Uterus (tissue), 4 donors: ENCODE data around the gene NUBP2. TPM values are rescaled to one million over a fixed set of nuclear protein-coding genes. Genes with fewer than 3 reads are reported as not detected.

Source experiments
- DNase-seq, 2 donors: peaks; one replicate each; pipeline ENCODE4 v3.0.0-alpha.2; 2019 to 2020
- H3K27ac ChIP-seq, 2 donors: fragments of 200-600 bp; sonication (generic); 1 replicate in 1 of 2; 2 replicates in 1 of 2; pipeline ENCODE4 v1.5.1; 2016 to 2018
- H3K27me3 ChIP-seq, 2 donors: fragments of 200-600 bp; sonication (generic); one replicate each; pipeline ENCODE4 v1.5.1; 2018 to 2019; ENCODE audit warnings: control low read depth in 1 of 2
- H3K36me3 ChIP-seq, 2 donors: fragments of 200-600 bp; sonication (generic); one replicate each; pipeline ENCODE4 v1.5.1; 2019; ENCODE audit warnings: control low read depth in 1 of 2
- H3K4me1 ChIP-seq, 2 donors: fragments of 200-600 bp; sonication (generic); one replicate each; pipeline ENCODE4 v1.5.1; 2018 to 2019; ENCODE audit warnings: control low read depth in 1 of 2
- H3K4me3 ChIP-seq, 2 donors: fragments of 200-600 bp; sonication (generic); 1 replicate in 1 of 2; 2 replicates in 1 of 2; pipeline ENCODE4 v1.5.1; 2018 to 2019; ENCODE audit warnings: mild to moderate bottlenecking in 1 of 2
- H3K9me3 ChIP-seq, 2 donors: fragments of 200-600 bp; sonication (generic); one replicate each; pipeline ENCODE4 v1.5.1; 2019; ENCODE audit warnings: control low read depth in 1 of 2
- CTCF ChIP-seq, 4 experiments: fragments of 200-600 bp in 2 of 4; fragments of 450-650 bp in 2 of 4; sonication (generic) in 2 of 4; IDR thresholded peaks; one replicate each; pipeline ENCODE4 v1.5.1; 2016 to 2019; ENCODE audit warnings: antibody characterized with exemption in 4 of 4, mild to moderate bottlenecking in 2 of 4, moderate library complexity in 1 of 4
- POLR2A ChIP-seq, 2 donors: fragments of 450-650 bp; IDR thresholded peaks; one replicate each; pipeline ENCODE4 v1.6.1; 2016; ENCODE audit warnings: antibody characterized with exemption in 2 of 2, mild to moderate bottlenecking in 1 of 2, moderate library complexity in 1 of 2
- intact Hi-C: fragments of 100-400 bp; cut with DNase I; formaldehyde crosslinking; loops from one replicate; pipeline ENCODE4 v1.15.1; 2023; ENCODE audit warnings: low total_unique reads
- total RNA-seq, 4 donors: library from RNA; depleted of rRNA in 3 of 4; stranded (reverse); fragments of >200 nt in 3 of 4; gene quantifications; one replicate each; pipeline versions ENCODE4 v1.1.0 to v1.2.4, GENCODE V29; 2014 to 2023
- donor health status: DM: yes; HTN: yes; CAD: no.

The NUBP2 gene
- total RNA-seq, 4 donors from 2014 or later = 40.5 to 54.6 (median 47.2) TPM

DNA sequence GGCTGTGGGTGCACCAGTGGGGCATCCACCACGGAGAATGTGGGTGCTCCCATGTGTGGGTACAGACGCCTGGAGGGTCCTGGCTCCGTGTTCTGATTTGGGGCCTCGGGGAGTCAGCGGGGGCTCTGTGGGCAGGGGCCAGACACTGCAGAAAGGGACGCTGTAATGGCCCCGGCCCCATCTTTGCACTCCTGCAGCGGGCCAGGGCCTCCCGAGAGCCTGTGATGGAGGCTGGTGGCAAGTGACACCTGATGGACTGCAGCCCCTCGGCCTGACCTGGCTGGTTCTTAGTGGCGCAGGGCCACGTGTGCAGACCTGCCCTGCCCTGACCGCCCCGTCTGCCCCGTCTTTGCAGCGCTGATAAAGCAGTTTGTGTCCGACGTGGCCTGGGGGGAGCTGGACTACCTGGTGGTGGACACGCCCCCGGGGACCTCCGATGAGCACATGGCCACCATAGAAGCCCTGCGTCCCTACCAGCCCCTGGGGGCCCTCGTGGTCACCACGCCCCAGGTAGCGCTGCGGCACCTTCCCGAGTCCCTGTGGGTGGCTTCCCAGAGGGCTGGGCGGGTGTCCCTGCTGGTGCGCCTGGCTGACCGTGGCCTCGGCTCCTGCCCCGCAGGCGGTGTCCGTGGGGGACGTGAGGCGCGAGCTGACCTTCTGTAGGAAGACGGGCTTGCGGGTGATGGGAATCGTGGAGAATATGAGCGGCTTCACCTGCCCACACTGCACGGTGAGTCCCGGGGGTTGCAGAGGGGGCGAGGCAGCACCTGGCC, 4.7 kb downstream of the NUBP2 start:
- Histone ChIP-seq H3K4me3 (no peak overlapping the region), H3K27ac (no peak overlapping the region), H3K36me3 (no peaks in the 10 kb centered on the region), H3K9me3 (no peaks in the 10 kb centered on the region), H3K27me3 (no peaks in the 10 kb centered on the region), H3K4me1 (no peaks in the 10 kb centered on the region)
- DNase-seq = peak in 1 of 2 donors; percentile 15
- intact Hi-C loops = no loop called here
- no peak for TF ChIP-seq POLR2A (IDR thresholded peaks at IDR 0.05)
- no peak for TF ChIP-seq CTCF (IDR thresholded peaks at IDR 0.05)

- H3K27ac ChIP-seq = no peak overlapping the region
- no peak overlapping the region for H3K4me3 ChIP-seq
- intact Hi-C loops = no loop called here
- peak in 1 of 2 donors; percentile 13 for DNase-seq
- no peak for TF ChIP-seq CTCF (IDR thresholded peaks at IDR 0.05)
- no peak for TF ChIP-seq POLR2A (IDR thresholded peaks at IDR 0.05)
- H3K4me1 ChIP-seq = no peaks in the 10 kb centered on the region
- no peaks in the 10 kb centered on the region for H3K36me3 ChIP-seq
- no peaks in the 10 kb centered on the region for H3K9me3 ChIP-seq
- no peaks in the 10 kb centered on the region for H3K27me3 ChIP-seq
Measured at GRCh38 chr16:1788095-1788707, 5.4 kb downstream of the NUBP2 start.

- no peaks in the 10 kb centered on the region for H3K9me3 ChIP-seq
- intact Hi-C loops = no loop called here
- no peaks in the 10 kb centered on the region for H3K27me3 ChIP-seq
- no peak for TF ChIP-seq POLR2A (IDR thresholded peaks at IDR 0.05)
- no peak for TF ChIP-seq CTCF (IDR thresholded peaks at IDR 0.05)
- H3K4me3 ChIP-seq = no peak overlapping the region
- no peaks in the 10 kb centered on the region for H3K36me3 ChIP-seq
- H3K27ac ChIP-seq = no peak overlapping the region
- peak in 1 of 2 donors; percentile 14 for DNase-seq
- H3K4me1 ChIP-seq = no peaks in the 10 kb centered on the region
Measured at GRCh38 chr16:1788708-1789100, 5.9 kb downstream of the NUBP2 start.

- H3K9me3 ChIP-seq = no peaks in the 10 kb centered on the region
- TF ChIP-seq POLR2A (IDR thresholded peaks at IDR 0.05) (no peak), CTCF (IDR thresholded peaks at IDR 0.05) (no peak)
- H3K27me3 ChIP-seq = no peaks in the 10 kb centered on the region
- H3K4me1 ChIP-seq = no peaks in the 10 kb centered on the region
- H3K27ac ChIP-seq = no peak overlapping the region
- peak in 1 of 2 donors; percentile 16 for DNase-seq
- H3K4me3 ChIP-seq = no peak overlapping the region
- no peaks in the 10 kb centered on the region for H3K36me3 ChIP-seq
- intact Hi-C loops = no loop called here
Measured at GRCh38 chr16:1789643-1790045, 6.9 kb downstream of the NUBP2 start.

- Histone ChIP-seq H3K36me3 (no peaks in the 10 kb centered on the region), H3K9me3 (no peaks in the 10 kb centered on the region), H3K27ac (no peak overlapping the region), H3K4me3 (no peak overlapping the region), H3K4me1 (no peaks in the 10 kb centered on the region), H3K27me3 (no peaks in the 10 kb centered on the region)
- TF ChIP-seq CTCF (IDR thresholded peaks at IDR 0.05) (no peak), POLR2A (IDR thresholded peaks at IDR 0.05) (no peak)
- DNase-seq = no peak
- intact Hi-C loops = no loop called here
Measured at GRCh38 chr16:1790261-1790610, 7.5 kb downstream of the NUBP2 start.
